Type B pancreatic cell (in vitro differentiated cells): Measurements from ENCODE around the gene CHST4. TPM values are rescaled to one million over a fixed set of nuclear protein-coding genes. Genes with fewer than 3 reads are reported as not detected.
A peak's percentile ranks its signal among the peaks of the same experiment; 100 is the strongest.

Experiments
- DNase-seq: peaks from one replicate; pipeline ENCODE4 v3.0.0; 2021; ENCODE audit warnings: mixed read lengths; ENCODE audit not compliant: unreplicated experiment; ENCODE audit errors: extremely low spot score
- H3K27ac Mint-ChIP-seq: 2 replicates; pipeline ENCODE4 v1.8.0; 2021; ENCODE audit warnings: mild to moderate bottlenecking, mixed read lengths
- H3K27me3 Mint-ChIP-seq: 2 replicates; pipeline ENCODE4 v1.8.0; 2021; ENCODE audit warnings: mixed read lengths
- H3K36me3 Mint-ChIP-seq: 2 replicates; pipeline ENCODE4 v1.8.0; 2021; ENCODE audit warnings: mixed read lengths
- H3K4me1 Mint-ChIP-seq: one replicate; pipeline ENCODE4 v1.8.0; 2021; ENCODE audit warnings: mixed read lengths; ENCODE audit not compliant: unreplicated experiment
- H3K4me3 Mint-ChIP-seq: 2 replicates; pipeline ENCODE4 v1.8.0; 2021; ENCODE audit warnings: mild to moderate bottlenecking, mixed read lengths
- H3K9me3 Mint-ChIP-seq: 2 replicates; pipeline ENCODE4 v1.8.0; 2021; ENCODE audit warnings: mixed read lengths
- total RNA-seq: library from RNA; stranded (reverse); gene quantifications from 2 replicates; pipeline ENCODE4 v1.2.1, GENCODE V29; 2021; ENCODE audit warnings: low replicate concordance
- TF ChIP-seq, protein P1 (sequence below): fragments of 200-600 bp; sonication (generic); conservative IDR thresholded peaks from 2 replicates; pipeline ENCODE4 v1.5.0; 2021; ENCODE audit warnings: antibody characterized with exemption, mild to moderate bottlenecking

CHST4 gene
- total RNA-seq, 1 donor from 2014 or later = not detected

- H3K4me1 Mint-ChIP-seq = no peaks in the 10 kb centered on the region
- H3K27me3 Mint-ChIP-seq = peaks cover 8% of the 10 kb centered on the region
- no peaks in the 10 kb centered on the region for H3K9me3 Mint-ChIP-seq
- no peak for DNase-seq
- H3K4me3 Mint-ChIP-seq = no peak overlapping the region
- TF ChIP-seq, protein P1, sequence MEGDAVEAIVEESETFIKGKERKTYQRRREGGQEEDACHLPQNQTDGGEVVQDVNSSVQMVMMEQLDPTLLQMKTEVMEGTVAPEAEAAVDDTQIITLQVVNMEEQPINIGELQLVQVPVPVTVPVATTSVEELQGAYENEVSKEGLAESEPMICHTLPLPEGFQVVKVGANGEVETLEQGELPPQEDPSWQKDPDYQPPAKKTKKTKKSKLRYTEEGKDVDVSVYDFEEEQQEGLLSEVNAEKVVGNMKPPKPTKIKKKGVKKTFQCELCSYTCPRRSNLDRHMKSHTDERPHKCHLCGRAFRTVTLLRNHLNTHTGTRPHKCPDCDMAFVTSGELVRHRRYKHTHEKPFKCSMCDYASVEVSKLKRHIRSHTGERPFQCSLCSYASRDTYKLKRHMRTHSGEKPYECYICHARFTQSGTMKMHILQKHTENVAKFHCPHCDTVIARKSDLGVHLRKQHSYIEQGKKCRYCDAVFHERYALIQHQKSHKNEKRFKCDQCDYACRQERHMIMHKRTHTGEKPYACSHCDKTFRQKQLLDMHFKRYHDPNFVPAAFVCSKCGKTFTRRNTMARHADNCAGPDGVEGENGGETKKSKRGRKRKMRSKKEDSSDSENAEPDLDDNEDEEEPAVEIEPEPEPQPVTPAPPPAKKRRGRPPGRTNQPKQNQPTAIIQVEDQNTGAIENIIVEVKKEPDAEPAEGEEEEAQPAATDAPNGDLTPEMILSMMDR = peak; percentile 72
- H3K36me3 Mint-ChIP-seq = no peaks in the 10 kb centered on the region
- no peak overlapping the region for H3K27ac Mint-ChIP-seq
Observed at GRCh38 chr16:71537643-71538042, 11.4 kb downstream of the CHST4 start.

DNA sequence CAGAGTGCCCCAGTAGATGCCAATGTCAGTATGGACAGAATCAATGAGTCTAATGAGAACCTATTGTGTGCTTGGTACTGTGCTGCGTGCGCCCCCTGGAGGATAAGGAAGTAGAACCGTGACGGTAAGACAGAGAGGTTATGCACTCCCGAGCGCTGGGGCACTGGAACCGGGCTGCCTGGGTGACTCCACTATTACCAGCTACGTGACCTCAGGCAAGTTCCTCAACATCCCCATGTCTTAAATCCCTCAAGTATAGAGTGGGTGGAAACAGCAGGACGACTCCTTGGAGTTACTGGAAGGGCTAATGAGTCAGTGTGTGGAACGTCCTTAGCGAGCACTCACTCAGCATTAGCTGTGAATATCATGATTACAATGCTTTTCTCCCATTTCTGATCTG is 16.2 kb downstream of the CHST4 start:
- Mint-ChIP-seq H3K36me3 (no peaks in the 10 kb centered on the region), H3K27ac (no peak overlapping the region), H3K9me3 (no peaks in the 10 kb centered on the region), H3K4me1 (no peaks in the 10 kb centered on the region), H3K27me3 (peaks cover 8% of the 10 kb centered on the region), H3K4me3 (no peak overlapping the region)
- no peak for DNase-seq
- TF ChIP-seq, protein P1 = peak; percentile 70

- Mint-ChIP-seq H3K9me3 (no peaks in the 10 kb centered on the region), H3K27me3 (peaks cover 3% of the 10 kb centered on the region)
- TF ChIP-seq, protein P1 = no peak
Observed at GRCh38 chr16:71547168-71547567, 20.9 kb downstream of the CHST4 start.

DNA sequence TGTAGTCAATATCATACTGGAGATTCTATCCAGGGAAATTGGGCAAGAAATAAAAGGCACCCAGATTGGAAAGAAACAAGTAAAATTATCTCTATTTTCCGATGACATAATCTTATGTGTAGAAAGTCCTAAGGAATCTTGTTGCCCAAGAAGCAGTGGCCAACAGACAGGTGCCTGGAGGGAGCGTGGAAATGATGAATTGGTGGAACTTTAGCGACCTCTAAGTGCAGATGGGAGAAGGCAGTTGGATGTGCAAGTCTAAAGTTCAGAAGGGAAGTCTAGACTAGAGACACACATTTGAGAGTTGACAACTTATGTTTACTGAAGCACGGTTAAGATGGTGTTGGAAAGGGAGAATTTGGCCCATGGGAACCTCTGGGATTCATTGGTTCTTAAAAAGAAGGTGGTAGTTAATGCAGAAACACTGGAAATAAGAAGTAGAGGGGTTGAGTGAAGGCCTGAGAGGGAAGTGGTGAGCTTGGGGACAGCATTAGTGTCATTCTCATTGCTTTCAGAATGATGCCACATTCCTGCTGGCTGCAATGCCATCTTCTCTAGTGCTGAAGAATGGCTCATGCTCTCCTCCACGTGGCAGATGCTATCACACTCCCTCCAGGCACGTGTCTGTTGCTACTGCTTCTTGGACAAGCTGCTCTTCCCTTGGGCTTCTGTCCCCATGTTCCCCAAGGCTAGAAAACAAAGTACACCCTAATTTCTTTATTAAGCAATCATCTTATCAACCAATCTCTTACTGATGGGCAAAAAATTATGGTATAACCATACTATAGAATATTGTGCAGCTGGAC is 26.7 kb downstream of the CHST4 start:
- Mint-ChIP-seq H3K27ac (no peak overlapping the region), H3K27me3 (peaks cover 11% of the 10 kb centered on the region), H3K36me3 (no peaks in the 10 kb centered on the region), H3K4me3 (no peak overlapping the region), H3K9me3 (no peaks in the 10 kb centered on the region), H3K4me1 (no peaks in the 10 kb centered on the region)
- TF ChIP-seq, protein P1 = no peak
- DNase-seq = no peak

More at GRCh38 chr16:71547168-71547567, 20.9 kb downstream of the CHST4 start:
- DNase-seq = no peak
- no peak overlapping the region for H3K4me3 Mint-ChIP-seq
- H3K27ac Mint-ChIP-seq = no peak overlapping the region
- no peaks in the 10 kb centered on the region for H3K36me3 Mint-ChIP-seq
- H3K4me1 Mint-ChIP-seq = no peaks in the 10 kb centered on the region

DNA sequence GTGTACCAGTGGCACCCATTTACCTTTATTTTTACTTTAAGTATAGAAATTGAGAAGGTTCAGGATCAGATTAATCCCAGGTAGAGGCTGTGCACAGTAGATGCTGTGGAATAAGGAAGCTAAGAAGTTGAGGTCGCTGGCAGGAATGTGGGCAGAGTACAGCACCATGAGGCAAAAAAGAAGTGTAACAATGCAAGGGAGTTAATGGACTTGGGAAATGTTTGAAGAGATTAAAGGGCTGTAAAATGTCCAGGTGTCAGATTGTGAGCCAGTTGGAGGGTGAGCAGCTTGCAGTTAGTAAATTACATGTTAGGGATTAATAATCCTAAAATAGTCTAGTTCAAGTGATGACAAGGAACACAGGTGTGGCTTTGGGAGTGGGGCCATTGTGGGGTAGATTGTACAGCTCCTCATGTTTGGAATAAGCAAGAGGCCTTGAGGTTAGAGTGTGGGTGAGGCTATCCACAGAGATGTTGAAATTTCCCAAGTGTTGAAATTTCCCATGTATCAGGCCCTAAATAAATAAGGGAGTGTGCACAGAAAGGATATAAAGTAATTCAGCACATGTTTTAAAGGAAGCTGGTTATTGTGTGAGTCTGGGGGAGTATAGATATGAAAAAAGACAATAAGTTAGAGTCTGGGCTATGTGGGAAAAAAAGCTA is 29.1 kb downstream of the CHST4 start:
- no peaks in the 10 kb centered on the region for H3K36me3 Mint-ChIP-seq
- H3K9me3 Mint-ChIP-seq = no peaks in the 10 kb centered on the region
- no peaks in the 10 kb centered on the region for H3K4me1 Mint-ChIP-seq
- H3K4me3 Mint-ChIP-seq = no peak overlapping the region
- TF ChIP-seq, protein P1 = no peak
- H3K27ac Mint-ChIP-seq = no peak overlapping the region
- peaks cover 22% of the 10 kb centered on the region for H3K27me3 Mint-ChIP-seq
- DNase-seq = no peak
